IPS-20b (cell line): Measurements from ENCODE around the gene APOM.

Experiments used
- H3K27ac ChIP-seq: one replicate; pipeline ENCODE4 v1.5.1; 2013; ENCODE audit warnings: low read length
- H3K27me3 ChIP-seq: 2 replicates; pipeline ENCODE4 v1.6.1; 2013; ENCODE audit warnings: mild to moderate bottlenecking, low read length, inconsistent platforms; ENCODE audit not compliant: insufficient read depth
- H3K36me3 ChIP-seq: 2 replicates; pipeline ENCODE4 v1.6.1; 2013; ENCODE audit warnings: low read depth, mild to moderate bottlenecking, inconsistent platforms, low read length, moderate library complexity; ENCODE audit not compliant: insufficient read depth
- H3K4me1 ChIP-seq: 2 replicates; pipeline ENCODE4 v1.6.1; 2013; ENCODE audit warnings: mild to moderate bottlenecking, control low read depth, inconsistent platforms, low read length, moderate library complexity; ENCODE audit not compliant: insufficient read depth
- H3K4me3 ChIP-seq: 2 replicates; pipeline ENCODE4 v1.5.1; 2013; ENCODE audit warnings: mild to moderate bottlenecking, low read length, inconsistent platforms
- H3K9ac ChIP-seq: 2 replicates; pipeline ENCODE4 v1.6.1; 2013; ENCODE audit warnings: low read depth, mild to moderate bottlenecking, inconsistent platforms, low read length, moderate library complexity
- H3K9me3 ChIP-seq: 2 replicates; pipeline ENCODE4 v1.6.1; 2013; ENCODE audit warnings: mild to moderate bottlenecking, low read depth, low read length, inconsistent platforms; ENCODE audit not compliant: insufficient read depth

The APOM gene

GRCh38 chr6:31655349-31656237, at the start of gene APOM:
APOM (plus strand) TSS chr6:31655894; CDS start chr6:31655967, 73 bp downstream.
- Histone ChIP-seq H3K4me1 (peaks cover 12% of the 10 kb centered on the region), H3K27ac (no peak within 1 kb of the TSS), H3K9me3 (no peaks in the 10 kb centered on the region), H3K36me3 (peaks cover 18% of the 10 kb centered on the region), H3K27me3 (no peaks in the 10 kb centered on the region), H3K9ac (no peak within 1 kb of the TSS), H3K4me3 (no peak within 1 kb of the TSS)

GRCh38 chr6:31607317-31607716, 48.4 kb upstream of the APOM start:
- Histone ChIP-seq H3K4me1 (no peaks in the 10 kb centered on the region), H3K9ac (no peak overlapping the region), H3K27me3 (no peaks in the 10 kb centered on the region), H3K9me3 (no peaks in the 10 kb centered on the region), H3K36me3 (no peaks in the 10 kb centered on the region), H3K4me3 (no peak overlapping the region), H3K27ac (no peak overlapping the region)

GRCh38 chr6:31609519-31610406, 45.9 kb upstream of the APOM start:
- H3K9ac ChIP-seq, result no peak overlapping the region
- H3K27ac ChIP-seq, result no peak overlapping the region

GRCh38 chr6:31610968-31611367, 44.7 kb upstream of the APOM start:
- Histone ChIP-seq H3K36me3 (no peaks in the 10 kb centered on the region), H3K27ac (no peak overlapping the region), H3K4me1 (peaks cover 10% of the 10 kb centered on the region; the same call in 1 of the 2 replicates), H3K9me3 (no peaks in the 10 kb centered on the region), H3K27me3 (no peaks in the 10 kb centered on the region), H3K9ac (no peak overlapping the region), H3K4me3 (no peak overlapping the region)

More at GRCh38 chr6:31609519-31610406, 45.9 kb upstream of the APOM start:
- Histone ChIP-seq H3K27me3 (no peaks in the 10 kb centered on the region), H3K4me3 (no peak overlapping the region), H3K36me3 (no peaks in the 10 kb centered on the region), H3K4me1 (peaks cover under 1% of the 10 kb centered on the region; the same call in 1 of the 2 replicates), H3K9me3 (no peaks in the 10 kb centered on the region)

- Histone ChIP-seq H3K9ac (no peak overlapping the region), H3K27me3 (no peaks in the 10 kb centered on the region), H3K4me1 (peaks cover 10% of the 10 kb centered on the region; the same call in 1 of the 2 replicates), H3K9me3 (no peaks in the 10 kb centered on the region), H3K36me3 (no peaks in the 10 kb centered on the region), H3K27ac (no peak overlapping the region), H3K4me3 (no peak overlapping the region)
Observed at GRCh38 chr6:31614075-31614619, 41.5 kb upstream of the APOM start.

- no peaks in the 10 kb centered on the region for H3K36me3 ChIP-seq
- peak within 1 kb of the TSS; percentile 49; the same call in 1 of the 2 replicates for H3K9ac ChIP-seq
- H3K4me3 ChIP-seq, result peak within 1 kb of the TSS; percentile 25; the same call in 1 of the 2 replicates
- H3K27ac ChIP-seq, result no peak within 1 kb of the TSS
- H3K27me3 ChIP-seq, result no peaks in the 10 kb centered on the region
- H3K4me1 ChIP-seq, result peaks cover 10% of the 10 kb centered on the region; the same call in 1 of the 2 replicates
- H3K9me3 ChIP-seq, result no peaks in the 10 kb centered on the region
Observed at GRCh38 chr6:31614684-31615578, 40.8 kb upstream of the APOM start, which contains the start of gene AIF1. AIF1 (plus strand) TSS chr6:31615234; CDS start chr6:31615330, 96 bp downstream.

- Histone ChIP-seq H3K4me1 (peaks cover 10% of the 10 kb centered on the region; the same call in 1 of the 2 replicates), H3K4me3 (peak overlapping the region; percentile 25; the same call in 1 of the 2 replicates), H3K27ac (no peak overlapping the region), H3K9ac (peak overlapping the region; percentile 49; the same call in 1 of the 2 replicates), H3K36me3 (no peaks in the 10 kb centered on the region), H3K27me3 (no peaks in the 10 kb centered on the region), H3K9me3 (no peaks in the 10 kb centered on the region)
Observed at GRCh38 chr6:31615748-31616147, 39.9 kb upstream of the APOM start.

- H3K9ac ChIP-seq, result no peak overlapping the region
- H3K27me3 ChIP-seq, result no peaks in the 10 kb centered on the region
- H3K4me3 ChIP-seq, result no peak overlapping the region
- peaks cover 6% of the 10 kb centered on the region for H3K36me3 ChIP-seq
- H3K4me1 ChIP-seq, result peaks cover 13% of the 10 kb centered on the region; the same call in 1 of the 2 replicates
- no peaks in the 10 kb centered on the region for H3K9me3 ChIP-seq
- no peak overlapping the region for H3K27ac ChIP-seq
Observed at GRCh38 chr6:31617010-31617409, 38.7 kb upstream of the APOM start.

- Histone ChIP-seq H3K4me1 (peaks cover 17% of the 10 kb centered on the region; the same call in 1 of the 2 replicates), H3K27ac (peak overlapping the region; percentile 97), H3K27me3 (no peaks in the 10 kb centered on the region), H3K36me3 (peaks cover 35% of the 10 kb centered on the region), H3K4me3 (peak overlapping the region; percentile 86), H3K9ac (peak overlapping the region; percentile 98), H3K9me3 (no peaks in the 10 kb centered on the region)
Observed at GRCh38 chr6:31619805-31620585, 35.7 kb upstream of the APOM start.
